Keratinocyte (primary cell): ENCODE measurements around the gene APAF1.

ENCODE experiments used
- EZH2 ChIP-seq: IDR thresholded peaks from one replicate; pipeline ENCODE4 v1.6.1; 2012; ENCODE audit warnings: inconsistent platforms, mild to moderate bottlenecking, low read length, moderate library complexity
- TF ChIP-seq, protein P1 (sequence below), 3 experiments: IDR thresholded peaks in 1 of 3; conservative IDR thresholded peaks in 1 of 3; optimal IDR thresholded peaks in 1 of 3; 2 replicates in 2 of 3; 3 replicates in 1 of 3; pipeline versions ENCODE3 to v1.5.1; 2011; ENCODE audit warnings: low read length in 3 of 3, mild to moderate bottlenecking in 3 of 3, moderate library complexity in 2 of 3, control low read depth in 1 of 3, inconsistent platforms in 1 of 3; ENCODE audit not compliant: insufficient read depth in 2 of 3; ENCODE audit errors: extremely low read depth in 1 of 3

DNA sequence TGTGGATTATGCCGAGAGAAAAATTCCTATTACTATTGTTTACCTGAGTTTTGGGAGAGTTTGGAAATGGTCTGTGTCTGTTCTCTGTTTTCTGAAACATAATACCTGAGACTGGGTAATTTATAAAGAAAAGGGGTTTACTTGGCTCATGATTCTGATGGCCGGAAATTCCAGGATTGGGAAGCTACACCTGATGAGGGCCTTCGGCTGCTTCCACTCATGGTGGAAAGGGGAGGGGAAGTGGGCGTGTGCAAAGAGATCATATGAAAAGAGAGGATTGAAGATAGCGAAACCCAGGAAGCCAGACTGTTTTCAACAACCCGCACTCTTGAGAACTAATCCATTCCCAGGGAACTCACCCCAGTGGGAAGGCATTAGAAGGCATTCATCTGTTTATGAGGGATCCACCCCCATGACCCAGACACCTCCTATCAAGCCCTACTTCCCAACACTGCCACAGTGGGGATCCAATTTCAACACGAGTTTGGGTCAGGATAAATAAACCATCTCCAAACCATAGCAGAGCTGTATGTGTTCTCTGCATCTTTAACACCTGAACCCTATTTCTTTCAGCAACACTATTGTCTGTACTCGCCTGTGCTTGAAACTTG lies 51.1 kb downstream of the APAF1 start:
- TF ChIP-seq, protein P1, sequence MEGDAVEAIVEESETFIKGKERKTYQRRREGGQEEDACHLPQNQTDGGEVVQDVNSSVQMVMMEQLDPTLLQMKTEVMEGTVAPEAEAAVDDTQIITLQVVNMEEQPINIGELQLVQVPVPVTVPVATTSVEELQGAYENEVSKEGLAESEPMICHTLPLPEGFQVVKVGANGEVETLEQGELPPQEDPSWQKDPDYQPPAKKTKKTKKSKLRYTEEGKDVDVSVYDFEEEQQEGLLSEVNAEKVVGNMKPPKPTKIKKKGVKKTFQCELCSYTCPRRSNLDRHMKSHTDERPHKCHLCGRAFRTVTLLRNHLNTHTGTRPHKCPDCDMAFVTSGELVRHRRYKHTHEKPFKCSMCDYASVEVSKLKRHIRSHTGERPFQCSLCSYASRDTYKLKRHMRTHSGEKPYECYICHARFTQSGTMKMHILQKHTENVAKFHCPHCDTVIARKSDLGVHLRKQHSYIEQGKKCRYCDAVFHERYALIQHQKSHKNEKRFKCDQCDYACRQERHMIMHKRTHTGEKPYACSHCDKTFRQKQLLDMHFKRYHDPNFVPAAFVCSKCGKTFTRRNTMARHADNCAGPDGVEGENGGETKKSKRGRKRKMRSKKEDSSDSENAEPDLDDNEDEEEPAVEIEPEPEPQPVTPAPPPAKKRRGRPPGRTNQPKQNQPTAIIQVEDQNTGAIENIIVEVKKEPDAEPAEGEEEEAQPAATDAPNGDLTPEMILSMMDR (optimal IDR thresholded peaks at IDR 0.05 in 1 of 3, IDR thresholded peaks at IDR 0.05 in 1 of 3, conservative IDR thresholded peaks at IDR 0.05 in 1 of 3; ENCODE audit: extremely low read depth in 1 of 3, insufficient read depth in 2 of 3, low read length in 3 of 3) = no peak
- no peak for TF ChIP-seq EZH2
